ENCODE results near the gene PLS1. TPM values are rescaled to one million over a fixed set of nuclear protein-coding genes. Genes with fewer than 3 reads are reported as not detected.

Gene PLS1
- total RNA-seq, 2 donors from 2014 or later = 11.3 to 26.4 TPM

DNA sequence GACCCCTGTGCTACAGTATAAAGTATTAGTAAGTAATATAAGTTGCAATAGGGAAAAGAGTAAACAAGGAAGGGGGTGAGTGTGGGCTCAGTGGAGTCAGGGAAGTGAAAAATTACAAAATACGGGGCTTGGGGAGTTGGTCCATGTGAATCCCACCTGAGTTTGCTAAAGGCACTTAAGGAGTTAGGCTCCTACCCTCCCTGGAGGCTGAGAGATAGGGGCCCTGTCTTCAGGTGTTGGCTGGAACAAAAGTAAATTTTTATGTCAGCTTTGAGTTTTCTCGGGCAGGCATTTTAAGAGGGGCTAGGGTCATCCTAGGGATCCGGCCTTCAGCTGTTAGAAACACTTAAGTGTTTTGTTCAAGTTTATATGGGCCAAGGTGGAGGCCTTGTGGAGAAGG lies 135.9 kb downstream of the PLS1 start:
- Histone ChIP-seq H3K4me3 (ENCODE audit: low read length) (no peak overlapping the region), H3K4me1 (ENCODE audit: control insufficient read depth, insufficient read depth, low read length) (peaks cover 4% of the 10 kb centered on the region), H3K9me3 (ENCODE audit: control insufficient read depth, low read length) (no peaks in the 10 kb centered on the region), H3K9ac (ENCODE audit: extremely low read depth, low read length, poor library complexity, severe bottlenecking) (no peak overlapping the region), H3K27me3 (ENCODE audit: control insufficient read depth, insufficient read depth, low read length, poor library complexity, severe bottlenecking) (no peaks in the 10 kb centered on the region), H3K27ac (ENCODE audit: low read depth, low read length) (no peak overlapping the region), H3K36me3 (ENCODE audit: control insufficient read depth, insufficient read depth, low read length) (peaks cover 9% of the 10 kb centered on the region)
- no peaks in the 10 kb centered on the region for H3K9me3 Mint-ChIP-seq
- WGBS, 2 experiments (ENCODE audit: insufficient coverage in 1 of 2, insufficient read length in 1 of 2) = 91 to 92% methylated on average over 3 of the region's 3 CpGs
- H3K4me1 Mint-ChIP-seq = peaks cover 24% of the 10 kb centered on the region
- TF ChIP-seq, protein P1, sequence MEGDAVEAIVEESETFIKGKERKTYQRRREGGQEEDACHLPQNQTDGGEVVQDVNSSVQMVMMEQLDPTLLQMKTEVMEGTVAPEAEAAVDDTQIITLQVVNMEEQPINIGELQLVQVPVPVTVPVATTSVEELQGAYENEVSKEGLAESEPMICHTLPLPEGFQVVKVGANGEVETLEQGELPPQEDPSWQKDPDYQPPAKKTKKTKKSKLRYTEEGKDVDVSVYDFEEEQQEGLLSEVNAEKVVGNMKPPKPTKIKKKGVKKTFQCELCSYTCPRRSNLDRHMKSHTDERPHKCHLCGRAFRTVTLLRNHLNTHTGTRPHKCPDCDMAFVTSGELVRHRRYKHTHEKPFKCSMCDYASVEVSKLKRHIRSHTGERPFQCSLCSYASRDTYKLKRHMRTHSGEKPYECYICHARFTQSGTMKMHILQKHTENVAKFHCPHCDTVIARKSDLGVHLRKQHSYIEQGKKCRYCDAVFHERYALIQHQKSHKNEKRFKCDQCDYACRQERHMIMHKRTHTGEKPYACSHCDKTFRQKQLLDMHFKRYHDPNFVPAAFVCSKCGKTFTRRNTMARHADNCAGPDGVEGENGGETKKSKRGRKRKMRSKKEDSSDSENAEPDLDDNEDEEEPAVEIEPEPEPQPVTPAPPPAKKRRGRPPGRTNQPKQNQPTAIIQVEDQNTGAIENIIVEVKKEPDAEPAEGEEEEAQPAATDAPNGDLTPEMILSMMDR (conservative IDR thresholded peaks at IDR 0.05) = no peak
- H3K27ac Mint-ChIP-seq = no peak overlapping the region
- no peak for DNase-seq
- H3K4me3 Mint-ChIP-seq = no peak overlapping the region
- H3K36me3 Mint-ChIP-seq (ENCODE audit: low read depth) = peaks cover 10% of the 10 kb centered on the region
- H3K27me3 Mint-ChIP-seq (ENCODE audit: insufficient read depth) = no peaks in the 10 kb centered on the region

DNA sequence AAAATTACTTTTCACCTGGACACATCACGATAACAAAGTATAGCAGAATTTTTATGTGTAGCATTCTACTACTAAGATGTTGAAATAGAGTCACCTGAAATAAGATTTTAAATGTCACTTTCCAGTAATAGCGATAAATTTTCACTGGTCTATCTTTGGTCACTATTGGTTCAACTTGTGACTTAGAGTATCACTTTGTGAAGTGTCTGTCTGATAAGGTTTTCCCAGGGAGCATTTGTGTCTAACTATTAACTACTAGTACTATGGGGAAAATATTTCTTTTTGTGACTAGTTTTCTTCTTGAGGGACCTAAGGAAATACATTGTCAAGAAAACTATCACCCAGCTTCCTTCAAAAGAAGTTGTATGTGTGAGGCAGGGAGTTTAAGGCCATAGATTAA lies 138.6 kb downstream of the PLS1 start:
- Histone ChIP-seq H3K9ac (ENCODE audit: extremely low read depth, low read length, poor library complexity, severe bottlenecking) (no peak overlapping the region), H3K27me3 (ENCODE audit: control insufficient read depth, insufficient read depth, low read length, poor library complexity, severe bottlenecking) (no peaks in the 10 kb centered on the region), H3K4me3 (ENCODE audit: low read length) (no peak overlapping the region), H3K27ac (ENCODE audit: low read depth, low read length) (no peak overlapping the region), H3K4me1 (ENCODE audit: control insufficient read depth, insufficient read depth, low read length) (peaks cover 4% of the 10 kb centered on the region), H3K36me3 (ENCODE audit: control insufficient read depth, insufficient read depth, low read length) (peaks cover 9% of the 10 kb centered on the region), H3K9me3 (ENCODE audit: control insufficient read depth, low read length) (no peaks in the 10 kb centered on the region)
- H3K36me3 Mint-ChIP-seq (ENCODE audit: low read depth) = peaks cover 7% of the 10 kb centered on the region
- no peaks in the 10 kb centered on the region for H3K27me3 Mint-ChIP-seq (ENCODE audit: insufficient read depth)
- 83 to 93% methylated on average over 1 of the region's 2 CpGs for WGBS, 2 experiments (ENCODE audit: insufficient coverage in 1 of 2, insufficient read length in 1 of 2)
- no peak overlapping the region for H3K4me3 Mint-ChIP-seq
- TF ChIP-seq, protein P1 (conservative IDR thresholded peaks at IDR 0.05) = no peak
- DNase-seq = no peak
- H3K27ac Mint-ChIP-seq = no peak overlapping the region
- H3K4me1 Mint-ChIP-seq = peaks cover 18% of the 10 kb centered on the region
- H3K9me3 Mint-ChIP-seq = no peaks in the 10 kb centered on the region

GRCh38 chr3:142735462-142735861 lies 139.3 kb downstream of the PLS1 start:
- H3K27me3 ChIP-seq (ENCODE audit: control insufficient read depth, insufficient read depth, low read length, poor library complexity, severe bottlenecking) = no peaks in the 10 kb centered on the region
- peaks cover 5% of the 10 kb centered on the region for H3K36me3 ChIP-seq (ENCODE audit: control insufficient read depth, insufficient read depth, low read length)
- H3K9me3 ChIP-seq (ENCODE audit: control insufficient read depth, low read length) = no peaks in the 10 kb centered on the region
- peaks cover 6% of the 10 kb centered on the region for H3K36me3 Mint-ChIP-seq (ENCODE audit: low read depth)
- TF ChIP-seq, protein P1 (conservative IDR thresholded peaks at IDR 0.05) = no peak
- H3K4me1 ChIP-seq (ENCODE audit: control insufficient read depth, insufficient read depth, low read length) = peaks cover 4% of the 10 kb centered on the region
- no peak overlapping the region for H3K9ac ChIP-seq (ENCODE audit: extremely low read depth, low read length, poor library complexity, severe bottlenecking)
- H3K27me3 Mint-ChIP-seq (ENCODE audit: insufficient read depth) = no peaks in the 10 kb centered on the region
- DNase-seq = no peak
- H3K9me3 Mint-ChIP-seq = no peaks in the 10 kb centered on the region
- peaks cover 18% of the 10 kb centered on the region for H3K4me1 Mint-ChIP-seq
- H3K27ac Mint-ChIP-seq = no peak overlapping the region
- no peak overlapping the region for H3K4me3 Mint-ChIP-seq
- no peak overlapping the region for H3K4me3 ChIP-seq (ENCODE audit: low read length)
- H3K27ac ChIP-seq (ENCODE audit: low read depth, low read length) = no peak overlapping the region
